Caco-2 (cell line): ENCODE data around the gene RPS6KA2. TPM values are rescaled to one million over a fixed set of nuclear protein-coding genes. Genes with fewer than 3 reads are reported as not detected.

Source experiments
- BruUV-seq: library from RNA; stranded (reverse); fragments of 400-500 nt; replicated peaks from 2 replicates; lab custom pipeline; 2021; lab: Mats Ljungman, UMichigan
- CTCF ChIA-PET: fragments of 300-600 bp; sonication (Branson Sonifier 250); formaldehyde crosslinking; loops from one replicate; lab custom pipeline; 2022; ENCODE audit warnings: antibody characterized with exemption; lab: Charles Lee
- POLR2A ChIA-PET: fragments of 300-600 bp; sonication (Branson Sonifier 250); formaldehyde crosslinking; loops from one replicate; lab custom pipeline; 2022; ENCODE audit warnings: antibody characterized with exemption; lab: Charles Lee
- DNase-seq, 2 experiments: peaks; one replicate each; pipeline versions ENCODE4 v3.0.0 to v3.0.0-alpha.2; 2020 to 2022
- H3K27me3 ChIP-seq: replicated peaks from 2 replicates; pipeline ENCODE4 v1.6.0; 2011; ENCODE audit warnings: low read length; ENCODE audit not compliant: control insufficient read depth, insufficient read depth
- H3K36me3 ChIP-seq: 2 replicates; pipeline ENCODE4 v1.5.1; 2011; ENCODE audit warnings: low read length; ENCODE audit not compliant: control insufficient read depth, insufficient read depth
- H3K4me1 ChIP-seq: fragments of 250-450 bp; sonication (Bioruptor Pico); 2 replicates; pipeline ENCODE4 v1.5.1; 2020; ENCODE audit warnings: mild to moderate bottlenecking
- H3K4me3 ChIP-seq: 2 replicates; pipeline ENCODE4 v1.5.1; 2011; ENCODE audit warnings: low read depth, mild to moderate bottlenecking, control low read depth, low read length
- H3K9me3 ChIP-seq: fragments of 250-450 bp; sonication (Bioruptor Pico); 2 replicates; pipeline ENCODE4 v1.5.1; 2020; ENCODE audit warnings: mild to moderate bottlenecking, moderate library complexity
- H3K27ac Mint-ChIP-seq: one replicate; pipeline ENCODE4 v1.8.0; 2022; ENCODE audit warnings: mixed read lengths; ENCODE audit not compliant: unreplicated experiment
- H3K27me3 Mint-ChIP-seq: one replicate; pipeline ENCODE4 v1.8.0; 2022; ENCODE audit warnings: mixed read lengths; ENCODE audit not compliant: insufficient read depth, unreplicated experiment
- H3K36me3 Mint-ChIP-seq: one replicate; pipeline ENCODE4 v1.8.0; 2022; ENCODE audit warnings: mild to moderate bottlenecking, mixed read lengths; ENCODE audit not compliant: insufficient read depth, unreplicated experiment
- H3K4me1 Mint-ChIP-seq: one replicate; pipeline ENCODE4 v1.8.0; 2022; ENCODE audit warnings: low read depth, mixed read lengths; ENCODE audit not compliant: unreplicated experiment
- H3K4me3 Mint-ChIP-seq: one replicate; pipeline ENCODE4 v1.8.0; 2022; ENCODE audit warnings: mild to moderate bottlenecking, moderate library complexity, mixed read lengths; ENCODE audit not compliant: unreplicated experiment
- H3K9me3 Mint-ChIP-seq: one replicate; pipeline ENCODE4 v1.8.0; 2022; ENCODE audit warnings: mixed read lengths; ENCODE audit not compliant: unreplicated experiment
- intact Hi-C: fragments of 100-400 bp; cut with micrococcal nuclease; formaldehyde crosslinking; loops from one replicate; pipeline ENCODE4 v1.10.0; 2022; ENCODE audit not compliant: unreplicated experiment
- total RNA-seq: library from RNA; stranded (reverse); gene quantifications from 2 replicates; pipeline ENCODE4 v1.2.3, GENCODE V29; 2022
- TF ChIP-seq, protein P1 (sequence below), 2 experiments: fragments of 200-600 bp in 1 of 2; IDR thresholded peaks; 1 replicate in 1 of 2; 2 replicates in 1 of 2; pipeline versions ENCODE4 v1.5.1 to v1.8.0; 2011 to 2022; ENCODE audit warnings: antibody characterized with exemption in 1 of 2, control low read depth in 1 of 2, inconsistent platforms in 1 of 2, low read depth in 1 of 2, low read length in 1 of 2, mild to moderate bottlenecking in 1 of 2, moderate library complexity in 1 of 2; ENCODE audit not compliant: insufficient read depth in 1 of 2, severe bottlenecking in 1 of 2, unreplicated experiment in 1 of 2

The RPS6KA2 gene
- total RNA-seq, 1 experiment from 2014 or later, result 5.6 TPM

DNA sequence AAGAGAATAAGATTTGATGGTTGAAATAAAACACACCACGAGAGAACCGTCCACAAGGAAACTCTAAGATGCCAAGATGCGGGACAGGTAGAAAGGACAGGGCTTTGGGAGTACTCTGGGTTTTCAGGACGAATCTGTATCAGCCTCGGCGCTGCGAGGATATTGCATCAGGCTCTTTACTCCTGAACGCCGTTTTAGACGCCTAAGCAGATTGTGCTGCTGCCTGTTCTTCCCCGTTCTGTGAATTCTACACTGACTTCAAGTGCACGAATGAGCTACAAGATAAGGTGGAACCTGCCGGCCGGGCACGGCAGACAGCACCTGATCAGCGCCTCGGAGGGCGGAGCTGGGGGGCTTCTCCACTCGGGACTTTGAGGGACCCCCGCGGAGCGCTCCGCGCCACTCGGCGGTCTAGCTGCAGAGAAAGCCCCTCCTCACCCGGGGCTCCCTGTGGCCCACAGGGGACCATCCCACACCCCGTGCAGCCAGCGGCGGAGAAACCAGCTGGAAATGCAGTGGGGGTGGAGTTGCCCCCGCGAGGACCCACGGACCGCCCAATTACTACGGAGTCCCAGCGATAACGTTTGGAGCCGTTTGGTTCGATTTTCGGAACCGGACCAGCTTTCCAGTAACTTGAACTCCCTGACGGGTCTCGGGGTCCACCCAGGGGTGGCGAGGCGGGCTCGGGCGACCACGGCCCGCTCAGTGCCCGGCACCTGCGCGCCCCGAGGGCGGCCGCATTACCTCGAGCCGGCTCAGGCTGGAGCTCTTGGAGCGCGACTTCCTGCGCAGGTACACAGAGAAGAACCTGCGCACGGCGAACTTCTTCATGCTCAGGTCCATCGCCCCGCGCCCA, 646 bp downstream of the RPS6KA2 start:
- no peaks in the 10 kb centered on the region for H3K9me3 ChIP-seq
- BruUV-seq, result no TSS peak
- peaks cover 10% of the 10 kb centered on the region for H3K27me3 ChIP-seq
- Mint-ChIP-seq H3K4me3 (peak overlapping the region; percentile 86), H3K27me3 (peaks cover 10% of the 10 kb centered on the region), H3K9me3 (no peaks in the 10 kb centered on the region), H3K36me3 (peaks cover 14% of the 10 kb centered on the region), H3K27ac (no peak overlapping the region), H3K4me1 (no peaks in the 10 kb centered on the region)
- intact Hi-C loops, result loop anchor here (1.0 to 5.0 kb wide), 6 partner anchors 39 to 371 kb away; partner anchors contain the start of genes CEP43 and RAMACL
- H3K4me3 ChIP-seq, result peak overlapping the region; percentile 52
- POLR2A ChIA-PET, result interaction anchor here (0.6 kb wide), 1 partner anchor 21 kb away, joined by 3 read pairs; no protein-coding TSS in a partner anchor
- peak in 1 of 2 experiments; percentile 24 for DNase-seq
- TF ChIP-seq, protein P1, sequence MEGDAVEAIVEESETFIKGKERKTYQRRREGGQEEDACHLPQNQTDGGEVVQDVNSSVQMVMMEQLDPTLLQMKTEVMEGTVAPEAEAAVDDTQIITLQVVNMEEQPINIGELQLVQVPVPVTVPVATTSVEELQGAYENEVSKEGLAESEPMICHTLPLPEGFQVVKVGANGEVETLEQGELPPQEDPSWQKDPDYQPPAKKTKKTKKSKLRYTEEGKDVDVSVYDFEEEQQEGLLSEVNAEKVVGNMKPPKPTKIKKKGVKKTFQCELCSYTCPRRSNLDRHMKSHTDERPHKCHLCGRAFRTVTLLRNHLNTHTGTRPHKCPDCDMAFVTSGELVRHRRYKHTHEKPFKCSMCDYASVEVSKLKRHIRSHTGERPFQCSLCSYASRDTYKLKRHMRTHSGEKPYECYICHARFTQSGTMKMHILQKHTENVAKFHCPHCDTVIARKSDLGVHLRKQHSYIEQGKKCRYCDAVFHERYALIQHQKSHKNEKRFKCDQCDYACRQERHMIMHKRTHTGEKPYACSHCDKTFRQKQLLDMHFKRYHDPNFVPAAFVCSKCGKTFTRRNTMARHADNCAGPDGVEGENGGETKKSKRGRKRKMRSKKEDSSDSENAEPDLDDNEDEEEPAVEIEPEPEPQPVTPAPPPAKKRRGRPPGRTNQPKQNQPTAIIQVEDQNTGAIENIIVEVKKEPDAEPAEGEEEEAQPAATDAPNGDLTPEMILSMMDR (IDR thresholded peaks at IDR 0.05; ENCODE audit: insufficient read depth in 1 of 2, low read depth in 1 of 2, low read length in 1 of 2, severe bottlenecking in 1 of 2, unreplicated experiment in 1 of 2), result no peak
- CTCF ChIA-PET, result no interaction called here
- H3K4me1 ChIP-seq, result peaks cover 14% of the 10 kb centered on the region
- H3K36me3 ChIP-seq, result no peaks in the 10 kb centered on the region

DNA sequence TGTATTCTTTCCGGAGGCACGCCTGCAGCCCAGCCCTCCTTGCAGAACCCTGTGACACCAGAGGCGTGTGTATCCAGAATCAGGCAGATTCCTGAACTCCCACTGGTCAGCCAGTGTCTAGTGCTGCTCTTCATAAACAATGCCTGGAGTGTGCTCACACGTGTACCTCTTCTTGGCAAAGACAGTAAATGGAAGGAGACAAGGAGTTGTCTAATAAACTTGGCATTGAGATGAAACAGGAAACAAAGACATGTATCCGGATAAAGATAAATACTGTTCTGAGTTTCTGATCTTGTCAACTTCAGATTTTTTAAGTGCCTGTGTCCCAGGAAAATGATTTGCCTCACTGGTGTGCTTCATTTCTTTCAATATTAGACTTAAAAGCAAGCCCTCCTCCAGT, 1.7 kb downstream of the RPS6KA2 start:
- Histone ChIP-seq H3K4me1 (peaks cover 14% of the 10 kb centered on the region), H3K27me3 (peaks cover 8% of the 10 kb centered on the region), H3K4me3 (no peak overlapping the region), H3K9me3 (no peaks in the 10 kb centered on the region), H3K36me3 (no peaks in the 10 kb centered on the region)
- H3K27ac Mint-ChIP-seq, result no peak overlapping the region
- H3K27me3 Mint-ChIP-seq, result peaks cover 15% of the 10 kb centered on the region
- TF ChIP-seq, protein P1 (IDR thresholded peaks at IDR 0.05; ENCODE audit: insufficient read depth in 1 of 2, low read depth in 1 of 2, low read length in 1 of 2, severe bottlenecking in 1 of 2, unreplicated experiment in 1 of 2), result no peak
- no peaks in the 10 kb centered on the region for H3K4me1 Mint-ChIP-seq
- no TSS peak for BruUV-seq
- no peaks in the 10 kb centered on the region for H3K9me3 Mint-ChIP-seq
- no peak overlapping the region for H3K4me3 Mint-ChIP-seq
- H3K36me3 Mint-ChIP-seq, result peaks cover 14% of the 10 kb centered on the region
- intact Hi-C loops, result loop anchor here (5.0 kb wide), 3 partner anchors 38 to 372 kb away; partner anchors contain the start of genes CEP43 and RAMACL
- ChIA-PET CTCF (no interaction called here), POLR2A (no interaction called here)
- DNase-seq, result no peak

DNA sequence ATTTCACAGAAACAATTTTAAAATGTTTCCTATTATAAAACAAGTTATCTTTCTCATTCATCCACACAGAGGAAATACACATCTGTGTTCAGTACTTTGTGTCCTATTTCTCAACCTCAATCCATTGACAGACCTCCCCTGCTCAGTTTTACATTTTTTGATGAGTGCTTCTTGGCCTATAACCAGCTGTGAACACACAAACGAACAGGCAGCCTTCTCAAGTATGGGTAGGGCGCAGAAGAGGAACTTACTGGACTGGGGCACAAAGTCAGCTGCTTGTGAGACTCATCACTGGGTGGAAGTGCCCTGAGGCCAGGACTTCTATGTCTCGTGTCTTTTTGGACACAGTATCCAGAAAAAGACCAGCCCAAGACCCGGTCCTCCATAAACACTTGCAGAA, 2.8 kb downstream of the RPS6KA2 start:
- no peaks in the 10 kb centered on the region for H3K9me3 ChIP-seq
- ChIA-PET CTCF (no interaction called here), POLR2A (no interaction called here)
- intact Hi-C loops, result no loop called here
- H3K4me1 ChIP-seq, result peaks cover 14% of the 10 kb centered on the region
- H3K36me3 Mint-ChIP-seq, result peaks cover 14% of the 10 kb centered on the region
- H3K4me3 ChIP-seq, result no peak overlapping the region
- H3K36me3 ChIP-seq, result no peaks in the 10 kb centered on the region
- no peaks in the 10 kb centered on the region for H3K9me3 Mint-ChIP-seq
- no peak for DNase-seq
- TF ChIP-seq, protein P1 (IDR thresholded peaks at IDR 0.05; ENCODE audit: insufficient read depth in 1 of 2, low read depth in 1 of 2, low read length in 1 of 2, severe bottlenecking in 1 of 2, unreplicated experiment in 1 of 2), result no peak
- no peak overlapping the region for H3K27ac Mint-ChIP-seq
- H3K27me3 Mint-ChIP-seq, result peaks cover 10% of the 10 kb centered on the region
- no peaks in the 10 kb centered on the region for H3K4me1 Mint-ChIP-seq
- H3K4me3 Mint-ChIP-seq, result no peak overlapping the region
- H3K27me3 ChIP-seq, result peaks cover 5% of the 10 kb centered on the region
- BruUV-seq, result no TSS peak
